SHP77 (cell line): ENCODE results near the gene FILIP1L.

ENCODE experiments used
- DNase-seq, 2 experiments: peaks; one replicate each; lab custom pipeline; 2025; lab: John Stamatoyannopoulos, UW

Gene FILIP1L

GRCh38 chr3:99974989-99975388 lies 139.3 kb downstream of the FILIP1L start:
- no peak for DNase-seq

GRCh38 chr3:99972380-99973104 lies 141.8 kb downstream of the FILIP1L start:
- DNase-seq: peak; percentile 32 to 61

GRCh38 chr3:99971761-99972160 lies 142.5 kb downstream of the FILIP1L start:
- DNase-seq: no peak

GRCh38 chr3:99970198-99970597 lies 144.1 kb downstream of the FILIP1L start:
- DNase-seq: no peak

- DNase-seq: no peak
Measured at GRCh38 chr3:99969136-99969535, 145.2 kb downstream of the FILIP1L start.

- DNase-seq: no peak
Measured at GRCh38 chr3:99967796-99968195, 146.5 kb downstream of the FILIP1L start.

- DNase-seq: no peak
Measured at GRCh38 chr3:99966662-99967416, 147.5 kb downstream of the FILIP1L start.

- no peak for DNase-seq
Measured at GRCh38 chr3:99965681-99966408, 148.5 kb downstream of the FILIP1L start.

- no peak for DNase-seq
Measured at GRCh38 chr3:99965077-99965476, 149.2 kb downstream of the FILIP1L start.

GRCh38 chr3:99962703-99963102 lies 151.6 kb downstream of the FILIP1L start:
- no peak for DNase-seq

GRCh38 chr3:99961756-99962515 lies 152.4 kb downstream of the FILIP1L start:
- no peak for DNase-seq

GRCh38 chr3:99960941-99961340 lies 153.4 kb downstream of the FILIP1L start:
- no peak for DNase-seq

- DNase-seq: no peak
Measured at GRCh38 chr3:99960123-99960878, 154.0 kb downstream of the FILIP1L start.

GRCh38 chr3:99958222-99958912 lies 155.9 kb downstream of the FILIP1L start:
- no peak for DNase-seq

- no peak for DNase-seq
Measured at GRCh38 chr3:99957151-99957796, 157.0 kb downstream of the FILIP1L start.

GRCh38 chr3:99955773-99956562 lies 158.3 kb downstream of the FILIP1L start:
- DNase-seq: no peak

- DNase-seq: no peak
Measured at GRCh38 chr3:99954914-99955644, 159.2 kb downstream of the FILIP1L start.

GRCh38 chr3:99953596-99953995 lies 160.7 kb downstream of the FILIP1L start:
- no peak for DNase-seq

GRCh38 chr3:99952306-99952705 lies 162.0 kb downstream of the FILIP1L start:
- DNase-seq: no peak
